ENCODE measurements around the gene BRD9. TPM values are rescaled to one million over a fixed set of nuclear protein-coding genes. Genes with fewer than 3 reads are reported as not detected.
"Not testable (repeated sequence)": the region's sequence is repeated elsewhere in the genome, so short reads cannot be mapped to it uniquely, and the experiment has no call there.

BRD9 gene
- total and polyA plus RNA-seq, 2 of the 13 experiments (the other 11 are each of a cell fraction or from before 2014, with no cell fraction given): 5.2 to 22.9 TPM

- POLR2A ChIA-PET; H3K4me3 ChIP-seq (replicated peaks in 1 of 3; ENCODE audit: insufficient read depth in 1 of 3, low read depth in 2 of 3, low read length in 3 of 3); H3K79me2 ChIP-seq (ENCODE audit: insufficient read depth, low read length); H4K20me1 ChIP-seq (ENCODE audit: insufficient read depth, low read length); H3K9ac ChIP-seq (ENCODE audit: insufficient read depth, low read depth, low read length); CTCF ChIA-PET (ENCODE audit: low intra/inter-chr PET ratio, low total read pairs); H3K36me3 ChIP-seq (replicated peaks in 1 of 2; ENCODE audit: control insufficient read depth in 1 of 2, insufficient read depth in 2 of 2, low read length in 2 of 2); intact Hi-C loops (cut with micrococcal nuclease; ENCODE audit: unreplicated experiment); H3K27me3 ChIP-seq (ENCODE audit: control insufficient read depth in 1 of 2, insufficient read depth in 2 of 2, low read length in 2 of 2); H3K27ac ChIP-seq (ENCODE audit: extremely low read length, insufficient read depth, low read length); BruUV-seq (replicated peaks); in situ Hi-C loops (cut with HindIII; ENCODE audit: extremely low pct_ligation_motif_present, low pct_unique_long_range_greater_than_20kb); H3K9me3 ChIP-seq (ENCODE audit: low read length); H3K4me1 ChIP-seq (ENCODE audit: insufficient read depth, low read length); DNase-seq (ENCODE audit: low spot score); H3K4me2 ChIP-seq (ENCODE audit: low read depth, low read length); H2AFZ ChIP-seq (ENCODE audit: low read length): not testable (repeated sequence)
- TF ChIP-seq TEAD3 (CRISPR knock-in tag; optimal IDR thresholded peaks at IDR 0.05; ENCODE audit: borderline replicate concordance): peak; percentile 32
- FAIRE-seq: peak; percentile 30
- WGBS (ENCODE audit: low lambda C conversion rate): 25% methylated on average over 4 of the region's 7 CpGs
- ATAC-seq: peak; percentile 61
These were observed 56.5 kb downstream of the BRD9 start for GRCh38 chr5:835933-836612.

DNA sequence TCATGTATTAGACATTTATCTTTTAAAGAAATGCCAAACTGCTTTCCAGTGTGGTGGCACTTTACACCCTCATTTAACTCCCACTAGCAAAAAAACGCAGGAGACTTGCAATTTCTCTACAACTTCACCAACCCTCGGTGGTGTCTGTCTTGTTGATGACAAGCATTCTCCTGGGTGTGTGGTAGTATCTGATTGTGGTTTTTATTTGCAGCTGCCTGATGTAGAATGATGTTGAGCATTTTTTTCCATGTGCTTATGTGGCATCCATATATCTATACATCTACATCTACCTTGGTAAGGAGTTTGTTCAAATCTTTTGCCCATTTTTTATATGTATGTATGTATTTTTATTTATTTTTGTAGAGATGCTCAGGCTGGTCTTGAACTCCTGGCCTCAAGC, 58.6 kb downstream of the BRD9 start:
- H4K20me1 ChIP-seq (ENCODE audit: insufficient read depth, low read length); BruUV-seq (replicated peaks); H3K27me3 ChIP-seq (ENCODE audit: control insufficient read depth in 1 of 2, insufficient read depth in 2 of 2, low read length in 2 of 2); H3K4me3 ChIP-seq (replicated peaks in 1 of 3; ENCODE audit: insufficient read depth in 1 of 3, low read depth in 2 of 3, low read length in 3 of 3); H3K27ac ChIP-seq (ENCODE audit: extremely low read length, insufficient read depth, low read length); H2AFZ ChIP-seq (ENCODE audit: low read length); H3K4me1 ChIP-seq (ENCODE audit: insufficient read depth, low read length); DNase-seq (ENCODE audit: low spot score); H3K4me2 ChIP-seq (ENCODE audit: low read depth, low read length); intact Hi-C loops (cut with micrococcal nuclease; ENCODE audit: unreplicated experiment); in situ Hi-C loops (cut with HindIII; ENCODE audit: extremely low pct_ligation_motif_present, low pct_unique_long_range_greater_than_20kb); FAIRE-seq; POLR2A ChIA-PET; H3K36me3 ChIP-seq (replicated peaks in 1 of 2; ENCODE audit: control insufficient read depth in 1 of 2, insufficient read depth in 2 of 2, low read length in 2 of 2); H3K79me2 ChIP-seq (ENCODE audit: insufficient read depth, low read length); H3K9ac ChIP-seq (ENCODE audit: insufficient read depth, low read depth, low read length); CTCF ChIA-PET (ENCODE audit: low intra/inter-chr PET ratio, low total read pairs); H3K9me3 ChIP-seq (ENCODE audit: low read length); ATAC-seq: not testable (repeated sequence)
- 32% methylated on average over 2 of the region's 2 CpGs for WGBS (ENCODE audit: low lambda C conversion rate)

DNA sequence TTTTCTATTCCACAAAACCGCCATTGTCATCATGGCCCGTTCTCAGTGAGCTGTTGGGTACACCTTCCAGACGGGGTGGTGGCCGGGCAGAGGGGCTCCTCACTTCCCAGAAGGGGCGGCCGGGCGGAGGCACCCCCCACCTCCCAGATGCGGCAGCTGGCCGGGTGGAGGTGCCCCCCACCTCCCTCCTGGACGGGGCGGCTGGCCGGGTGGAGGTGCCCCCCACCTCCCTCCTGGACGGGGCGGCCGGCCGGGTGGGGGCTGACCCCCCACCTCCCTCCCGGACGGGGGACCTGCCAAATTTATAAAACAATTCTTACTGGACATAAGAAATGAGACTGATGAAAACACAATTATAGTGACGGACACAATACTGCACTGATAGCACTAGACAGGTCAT, 64.4 kb downstream of the BRD9 start:
- WGBS (ENCODE audit: low lambda C conversion rate): 76% methylated on average over 18 of the region's 19 CpGs
- intact Hi-C loops (cut with micrococcal nuclease; ENCODE audit: unreplicated experiment); BruUV-seq (replicated peaks): not testable (repeated sequence)

More for the DNA sequence above, 64.4 kb downstream of the BRD9 start:
- H3K4me1 ChIP-seq (ENCODE audit: insufficient read depth, low read length); H3K27me3 ChIP-seq (ENCODE audit: control insufficient read depth in 1 of 2, insufficient read depth in 2 of 2, low read length in 2 of 2); DNase-seq (ENCODE audit: low spot score); H3K36me3 ChIP-seq (replicated peaks in 1 of 2; ENCODE audit: control insufficient read depth in 1 of 2, insufficient read depth in 2 of 2, low read length in 2 of 2); H3K4me3 ChIP-seq (replicated peaks in 1 of 3; ENCODE audit: insufficient read depth in 1 of 3, low read depth in 2 of 3, low read length in 3 of 3); H3K27ac ChIP-seq (ENCODE audit: extremely low read length, insufficient read depth, low read length); FAIRE-seq; POLR2A ChIA-PET; H3K9ac ChIP-seq (ENCODE audit: insufficient read depth, low read depth, low read length); in situ Hi-C loops (cut with HindIII; ENCODE audit: extremely low pct_ligation_motif_present, low pct_unique_long_range_greater_than_20kb); H4K20me1 ChIP-seq (ENCODE audit: insufficient read depth, low read length); ATAC-seq; H3K79me2 ChIP-seq (ENCODE audit: insufficient read depth, low read length); H3K9me3 ChIP-seq (ENCODE audit: low read length); H2AFZ ChIP-seq (ENCODE audit: low read length); CTCF ChIA-PET (ENCODE audit: low intra/inter-chr PET ratio, low total read pairs); H3K4me2 ChIP-seq (ENCODE audit: low read depth, low read length): not testable (repeated sequence)

Measured in HepG2 (cell line).